ENCODE data around the gene BMP7. TPM values are rescaled to one million over a fixed set of nuclear protein-coding genes. Genes with fewer than 3 reads are reported as not detected.

BMP7 gene
- total RNA-seq, 4 donors from 2014 or later = under 0.01 to 13.3 (median 0.36) TPM

- Histone ChIP-seq H3K36me3 (no peaks in the 10 kb centered on the region), H3K4me1 (no peaks in the 10 kb centered on the region), H3K27me3 (no peaks in the 10 kb centered on the region), H3K4me3 (no peak overlapping the region), H3K27ac (no peak overlapping the region), H3K9me3 (no peaks in the 10 kb centered on the region)
- no peak for TF ChIP-seq CTCF (IDR thresholded peaks at IDR 0.05)
- TF ChIP-seq POLR2A (IDR thresholded peaks at IDR 0.05) = no peak
- intact Hi-C loops (cut with DNase I; ENCODE audit: low total_unique reads) = no loop called here
- DNase-seq = no peak
Observed at GRCh38 chr20:57124800-57125517, 141.5 kb downstream of the BMP7 start.

GRCh38 chr20:57124366-57124765 is 142.1 kb downstream of the BMP7 start:
- no peak for DNase-seq
- Histone ChIP-seq H3K27me3 (no peaks in the 10 kb centered on the region), H3K4me1 (no peaks in the 10 kb centered on the region), H3K27ac (no peak overlapping the region), H3K4me3 (no peak overlapping the region), H3K36me3 (no peaks in the 10 kb centered on the region), H3K9me3 (no peaks in the 10 kb centered on the region)
- intact Hi-C loops (cut with DNase I; ENCODE audit: low total_unique reads) = no loop called here
- TF ChIP-seq CTCF (IDR thresholded peaks at IDR 0.05) (no peak), POLR2A (IDR thresholded peaks at IDR 0.05) (no peak)

- intact Hi-C loops (cut with DNase I; ENCODE audit: low total_unique reads) = no loop called here
- H3K4me1 ChIP-seq = no peaks in the 10 kb centered on the region
Observed at GRCh38 chr20:57123504-57123903, 142.9 kb downstream of the BMP7 start.

GRCh38 chr20:57122536-57123489 is 143.6 kb downstream of the BMP7 start:
- Histone ChIP-seq H3K9me3 (no peaks in the 10 kb centered on the region), H3K4me1 (no peaks in the 10 kb centered on the region), H3K36me3 (no peaks in the 10 kb centered on the region), H3K27ac (no peak overlapping the region), H3K27me3 (no peaks in the 10 kb centered on the region), H3K4me3 (no peak overlapping the region)
- intact Hi-C loops (cut with DNase I; ENCODE audit: low total_unique reads) = no loop called here
- no peak for DNase-seq
- no peak for TF ChIP-seq CTCF (IDR thresholded peaks at IDR 0.05)

More at GRCh38 chr20:57123504-57123903, 142.9 kb downstream of the BMP7 start:
- TF ChIP-seq CTCF (IDR thresholded peaks at IDR 0.05) (no peak), POLR2A (IDR thresholded peaks at IDR 0.05) (no peak)
- Histone ChIP-seq H3K27me3 (no peaks in the 10 kb centered on the region), H3K36me3 (no peaks in the 10 kb centered on the region), H3K4me3 (no peak overlapping the region), H3K9me3 (no peaks in the 10 kb centered on the region), H3K27ac (no peak overlapping the region)
- no peak for DNase-seq

- no peak overlapping the region for H3K27ac ChIP-seq
- H3K27me3 ChIP-seq = no peaks in the 10 kb centered on the region
- H3K9me3 ChIP-seq = no peaks in the 10 kb centered on the region
- no peaks in the 10 kb centered on the region for H3K4me1 ChIP-seq
- no peak overlapping the region for H3K4me3 ChIP-seq
- TF ChIP-seq POLR2A (IDR thresholded peaks at IDR 0.05) = no peak
- no peak for TF ChIP-seq CTCF (IDR thresholded peaks at IDR 0.05)
- intact Hi-C loops (cut with DNase I; ENCODE audit: low total_unique reads) = no loop called here
- DNase-seq = no peak
- no peaks in the 10 kb centered on the region for H3K36me3 ChIP-seq
Observed at GRCh38 chr20:57118964-57119363, 147.5 kb downstream of the BMP7 start.

All from uterus (tissue), 4 donors.